GM18870 (cell line): Measurements from ENCODE around the gene SPRR5.

ENCODE experiments used
- ATAC-seq: cut with Tn5 transposase; IDR thresholded peaks from one replicate; pipeline ENCODE4 v1.9.1; 2021; ENCODE audit warnings: moderate library complexity; ENCODE audit not compliant: unreplicated experiment

SPRR5 gene

GRCh38 chr1:152981146-152981871 is 34.3 kb downstream of the SPRR5 start:
- no peak for ATAC-seq

GRCh38 chr1:152982076-152982475 is 35.1 kb downstream of the SPRR5 start:
- no peak for ATAC-seq

GRCh38 chr1:152983234-152983633 is 36.2 kb downstream of the SPRR5 start:
- ATAC-seq = no peak

GRCh38 chr1:152983743-152984142 is 36.7 kb downstream of the SPRR5 start, which contains the start of gene SPRR1A:
TSS of gene SPRR1A (plus strand) at chr1:152984081. CDS start at chr1:152985231, 1,150 bp downstream.
- no peak for ATAC-seq

- ATAC-seq = no peak
Measured at GRCh38 chr1:152986578-152986977, 39.6 kb downstream of the SPRR5 start.

- no peak for ATAC-seq
Measured at GRCh38 chr1:152993186-152993585, 46.2 kb downstream of the SPRR5 start.

- ATAC-seq = no peak
Measured at GRCh38 chr1:152995842-152996241, 48.8 kb downstream of the SPRR5 start.

- no peak for ATAC-seq
Measured at GRCh38 chr1:152996633-152997400, 49.8 kb downstream of the SPRR5 start.

- no peak for ATAC-seq
Measured at GRCh38 chr1:152997901-152998300, 50.9 kb downstream of the SPRR5 start.

- ATAC-seq = no peak
Measured at GRCh38 chr1:152998476-152998875, 51.5 kb downstream of the SPRR5 start.
